GM12891 (cell line): ENCODE measurements around the gene NLK.

ENCODE experiments used
- PAX5 ChIP-seq: IDR thresholded peaks from 2 replicates; pipeline ENCODE4 v1.6.1; 2011; ENCODE audit warnings: low read length, moderate library complexity, mild to moderate bottlenecking; ENCODE audit not compliant: insufficient read depth, severe bottlenecking
- POLR2A ChIP-seq: IDR thresholded peaks from 2 replicates; pipeline ENCODE4 v1.6.1; 2011; ENCODE audit warnings: low read depth, low read length, control low read depth
- POLR2AphosphoS5 ChIP-seq: IDR thresholded peaks from 2 replicates; pipeline ENCODE4 v1.6.1; 2011; ENCODE audit warnings: low read depth, low read length, control low read depth
- POU2F2 ChIP-seq: IDR thresholded peaks from 2 replicates; pipeline ENCODE4 v1.6.1; 2011; ENCODE audit warnings: low read depth, mild to moderate bottlenecking, control low read depth, low read length, moderate library complexity
- SPI1 ChIP-seq: IDR thresholded peaks from 2 replicates; pipeline ENCODE4 v1.6.1; 2011; ENCODE audit warnings: low read depth, low read length, control low read depth
- TAF1 ChIP-seq: IDR thresholded peaks from 2 replicates; pipeline ENCODE4 v1.6.1; 2011; ENCODE audit warnings: low read depth, low read length, control low read depth

- no peak for TF ChIP-seq POLR2AphosphoS5
- no peak for TF ChIP-seq POLR2A
- no peak for TF ChIP-seq SPI1
- TF ChIP-seq POU2F2: no peak
- TF ChIP-seq TAF1: no peak
- no peak for TF ChIP-seq PAX5
Observed at GRCh38 chr17:28216528-28216927, 174.1 kb downstream of the NLK start.
